Neural cell (in vitro differentiated cells): ENCODE data around the gene CCDC12.

Source experiments
- POLR2AphosphoS5 ChIP-seq: IDR thresholded peaks from 2 replicates; pipeline ENCODE4 v1.6.1; 2012
- RAD21 ChIP-seq: fragments of 450-650 bp; conservative IDR thresholded peaks from 2 replicates; pipeline ENCODE4 v1.6.1; 2014; ENCODE audit warnings: antibody characterized with exemption, mild to moderate bottlenecking, moderate library complexity
- TF ChIP-seq, protein P1 (sequence below): fragments of 450-650 bp; IDR thresholded peaks from 2 replicates; pipeline ENCODE4 v1.5.1; 2014; ENCODE audit warnings: antibody characterized with exemption, mild to moderate bottlenecking, moderate library complexity; ENCODE audit not compliant: poor library complexity, severe bottlenecking

GRCh38 chr3:46883830-46884185 is 92.7 kb downstream of the CCDC12 start:
- TF ChIP-seq POLR2AphosphoS5 (no peak), RAD21 (no peak)
- TF ChIP-seq, protein P1, sequence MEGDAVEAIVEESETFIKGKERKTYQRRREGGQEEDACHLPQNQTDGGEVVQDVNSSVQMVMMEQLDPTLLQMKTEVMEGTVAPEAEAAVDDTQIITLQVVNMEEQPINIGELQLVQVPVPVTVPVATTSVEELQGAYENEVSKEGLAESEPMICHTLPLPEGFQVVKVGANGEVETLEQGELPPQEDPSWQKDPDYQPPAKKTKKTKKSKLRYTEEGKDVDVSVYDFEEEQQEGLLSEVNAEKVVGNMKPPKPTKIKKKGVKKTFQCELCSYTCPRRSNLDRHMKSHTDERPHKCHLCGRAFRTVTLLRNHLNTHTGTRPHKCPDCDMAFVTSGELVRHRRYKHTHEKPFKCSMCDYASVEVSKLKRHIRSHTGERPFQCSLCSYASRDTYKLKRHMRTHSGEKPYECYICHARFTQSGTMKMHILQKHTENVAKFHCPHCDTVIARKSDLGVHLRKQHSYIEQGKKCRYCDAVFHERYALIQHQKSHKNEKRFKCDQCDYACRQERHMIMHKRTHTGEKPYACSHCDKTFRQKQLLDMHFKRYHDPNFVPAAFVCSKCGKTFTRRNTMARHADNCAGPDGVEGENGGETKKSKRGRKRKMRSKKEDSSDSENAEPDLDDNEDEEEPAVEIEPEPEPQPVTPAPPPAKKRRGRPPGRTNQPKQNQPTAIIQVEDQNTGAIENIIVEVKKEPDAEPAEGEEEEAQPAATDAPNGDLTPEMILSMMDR = no peak
